KOPT-K1 (cell line): ENCODE results near the gene FEN1.

Source experiments
- H3K27ac ChIP-seq: fragments of 200-600 bp; sonication (generic); 2 replicates; pipeline ENCODE4 v1.5.1; 2016; ENCODE audit warnings: antibody characterized with exemption, mild to moderate bottlenecking, low read depth, low read length; ENCODE audit not compliant: poor library complexity, severe bottlenecking
- H3K36me3 ChIP-seq: fragments of 200-600 bp; sonication (generic); 2 replicates; pipeline ENCODE4 v1.5.1; 2017; ENCODE audit warnings: antibody characterized with exemption, mild to moderate bottlenecking, low read length, moderate library complexity; ENCODE audit not compliant: insufficient read depth
- H3K9me3 ChIP-seq: fragments of 200-600 bp; sonication (generic); 2 replicates; pipeline ENCODE4 v1.5.1; 2017; ENCODE audit warnings: antibody characterized with exemption, low read length, mild to moderate bottlenecking; ENCODE audit not compliant: insufficient read depth, poor library complexity, severe bottlenecking

Gene FEN1

DNA sequence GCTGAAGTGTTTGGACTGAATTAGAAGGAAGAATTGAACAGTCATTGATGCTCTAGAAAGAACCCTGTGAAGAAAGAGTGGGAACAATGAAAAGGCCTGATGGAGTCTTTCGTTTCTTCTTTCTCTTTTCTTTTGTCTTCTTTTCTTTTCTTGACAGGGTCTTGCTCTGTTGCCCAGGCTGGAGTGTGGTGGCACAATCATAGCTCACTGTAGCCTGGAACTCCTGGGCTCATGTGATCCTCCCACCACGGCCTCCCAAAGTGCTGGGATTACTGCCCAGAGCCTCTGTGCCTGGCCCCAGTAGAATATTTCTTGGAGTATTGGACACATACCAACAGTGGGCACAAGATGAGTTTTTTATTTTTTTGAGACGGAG is 1.1 kb downstream of the FEN1 start:
- Histone ChIP-seq H3K36me3 (peaks cover 64% of the 10 kb centered on the region), H3K27ac (peak overlapping the region; percentile 98)

DNA sequence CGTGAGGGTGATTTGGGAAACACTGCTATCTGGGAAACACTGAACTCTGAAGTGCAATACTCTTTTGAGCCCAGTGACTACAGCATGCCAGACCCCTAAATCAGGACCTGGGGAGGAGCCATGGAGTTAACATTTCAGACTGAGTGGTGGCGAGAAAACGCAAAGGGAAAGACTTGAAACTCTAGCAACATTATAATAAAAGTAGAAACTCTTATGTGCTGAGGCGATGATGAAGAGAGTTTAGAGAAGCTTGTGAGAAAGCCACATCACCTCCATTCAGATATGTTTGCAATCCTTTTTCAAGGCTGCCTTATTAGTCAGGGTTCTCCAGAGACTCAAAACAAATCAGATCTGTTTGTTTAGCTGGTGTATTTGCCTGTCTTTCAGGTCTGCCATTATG is 1.9 kb downstream of the FEN1 start:
- H3K36me3 ChIP-seq, result peaks cover 64% of the 10 kb centered on the region
- H3K9me3 ChIP-seq, result no peaks in the 10 kb centered on the region
- peak overlapping the region; percentile 22 for H3K27ac ChIP-seq

More for the DNA sequence above, 1.1 kb downstream of the FEN1 start:
- no peaks in the 10 kb centered on the region for H3K9me3 ChIP-seq

DNA sequence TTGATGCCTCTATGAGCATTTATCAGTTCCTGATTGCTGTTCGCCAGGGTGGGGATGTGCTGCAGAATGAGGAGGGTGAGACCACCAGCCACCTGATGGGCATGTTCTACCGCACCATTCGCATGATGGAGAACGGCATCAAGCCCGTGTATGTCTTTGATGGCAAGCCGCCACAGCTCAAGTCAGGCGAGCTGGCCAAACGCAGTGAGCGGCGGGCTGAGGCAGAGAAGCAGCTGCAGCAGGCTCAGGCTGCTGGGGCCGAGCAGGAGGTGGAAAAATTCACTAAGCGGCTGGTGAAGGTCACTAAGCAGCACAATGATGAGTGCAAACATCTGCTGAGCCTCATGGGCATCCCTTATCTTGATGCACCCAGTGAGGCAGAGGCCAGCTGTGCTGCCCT is 2.7 kb downstream of the FEN1 start:
- no peak overlapping the region for H3K27ac ChIP-seq
- H3K36me3 ChIP-seq, result peaks cover 64% of the 10 kb centered on the region

DNA sequence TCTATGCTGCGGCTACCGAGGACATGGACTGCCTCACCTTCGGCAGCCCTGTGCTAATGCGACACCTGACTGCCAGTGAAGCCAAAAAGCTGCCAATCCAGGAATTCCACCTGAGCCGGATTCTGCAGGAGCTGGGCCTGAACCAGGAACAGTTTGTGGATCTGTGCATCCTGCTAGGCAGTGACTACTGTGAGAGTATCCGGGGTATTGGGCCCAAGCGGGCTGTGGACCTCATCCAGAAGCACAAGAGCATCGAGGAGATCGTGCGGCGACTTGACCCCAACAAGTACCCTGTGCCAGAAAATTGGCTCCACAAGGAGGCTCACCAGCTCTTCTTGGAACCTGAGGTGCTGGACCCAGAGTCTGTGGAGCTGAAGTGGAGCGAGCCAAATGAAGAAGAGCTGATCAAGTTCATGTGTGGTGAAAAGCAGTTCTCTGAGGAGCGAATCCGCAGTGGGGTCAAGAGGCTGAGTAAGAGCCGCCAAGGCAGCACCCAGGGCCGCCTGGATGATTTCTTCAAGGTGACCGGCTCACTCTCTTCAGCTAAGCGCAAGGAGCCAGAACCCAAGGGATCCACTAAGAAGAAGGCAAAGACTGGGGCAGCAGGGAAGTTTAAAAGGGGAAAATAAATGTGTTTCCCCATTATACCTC is 3.3 kb downstream of the FEN1 start:
- no peaks in the 10 kb centered on the region for H3K9me3 ChIP-seq
- no peak overlapping the region for H3K27ac ChIP-seq
- H3K36me3 ChIP-seq, result peaks cover 67% of the 10 kb centered on the region

More for the DNA sequence above, 2.7 kb downstream of the FEN1 start:
- no peaks in the 10 kb centered on the region for H3K9me3 ChIP-seq

DNA sequence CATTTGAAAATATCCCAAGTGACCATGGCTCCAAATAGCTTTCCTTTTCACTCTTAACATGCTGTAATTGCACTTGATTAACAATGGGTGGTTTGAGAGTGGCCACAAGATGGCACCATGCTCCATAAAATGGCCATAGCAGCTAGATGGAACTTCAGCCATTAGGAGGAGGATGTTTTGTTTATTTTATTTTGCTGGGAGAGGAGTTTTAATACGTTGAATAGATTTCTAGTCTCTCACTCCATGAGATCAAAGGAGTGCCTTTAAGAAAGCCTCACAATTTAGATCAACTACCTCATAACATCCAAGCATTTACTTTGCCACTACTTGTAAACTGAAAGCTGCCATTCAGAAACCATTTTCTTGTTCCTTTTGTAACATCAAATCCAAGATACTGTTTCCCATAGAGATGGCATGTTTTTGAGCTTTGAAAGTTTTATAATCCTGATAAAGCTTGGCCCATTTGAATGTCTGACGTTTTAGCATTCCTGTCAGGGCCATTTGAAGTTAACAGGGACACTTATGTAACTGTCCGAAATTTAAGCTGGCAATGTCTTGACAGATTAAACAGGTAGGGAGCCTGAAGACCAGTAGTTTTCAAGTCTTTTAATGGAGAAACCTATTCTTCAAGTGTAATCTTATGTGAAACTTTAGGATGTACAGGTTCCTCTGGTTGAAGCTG is 4.7 kb downstream of the FEN1 start:
- Histone ChIP-seq H3K9me3 (no peaks in the 10 kb centered on the region), H3K27ac (no peak overlapping the region), H3K36me3 (peaks cover 81% of the 10 kb centered on the region)

DNA sequence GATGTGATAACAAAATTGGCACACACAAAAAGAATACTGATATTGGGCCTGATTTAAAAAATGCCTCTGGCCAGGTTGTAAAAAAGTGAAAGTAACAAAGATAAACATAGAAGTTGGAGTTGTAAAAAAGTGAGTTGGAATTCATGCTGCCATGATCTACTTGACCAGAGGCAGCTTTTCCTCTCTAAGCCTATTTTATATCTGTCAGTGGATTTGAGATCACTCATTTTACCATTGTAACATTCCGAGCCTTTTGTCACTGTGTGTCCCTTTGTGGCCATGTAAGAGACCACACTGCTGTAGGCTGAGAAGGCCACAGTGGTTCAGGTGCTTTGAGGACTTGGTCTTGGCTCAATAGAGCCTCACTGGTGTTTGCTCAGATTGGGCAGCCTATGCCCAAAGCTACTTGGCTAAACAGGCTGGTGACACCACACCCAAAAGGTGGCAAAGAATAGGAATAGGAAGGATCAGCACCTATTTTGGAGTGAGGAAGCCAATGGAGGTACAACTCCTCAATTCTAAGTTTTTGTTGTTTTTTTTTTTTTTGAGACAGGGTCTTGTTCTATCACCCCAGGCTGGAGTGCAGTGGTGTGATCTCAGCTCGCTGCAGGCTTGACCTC is 7.1 kb downstream of the FEN1 start:
- Histone ChIP-seq H3K27ac (no peak overlapping the region), H3K9me3 (no peaks in the 10 kb centered on the region), H3K36me3 (peaks cover 100% of the 10 kb centered on the region)

DNA sequence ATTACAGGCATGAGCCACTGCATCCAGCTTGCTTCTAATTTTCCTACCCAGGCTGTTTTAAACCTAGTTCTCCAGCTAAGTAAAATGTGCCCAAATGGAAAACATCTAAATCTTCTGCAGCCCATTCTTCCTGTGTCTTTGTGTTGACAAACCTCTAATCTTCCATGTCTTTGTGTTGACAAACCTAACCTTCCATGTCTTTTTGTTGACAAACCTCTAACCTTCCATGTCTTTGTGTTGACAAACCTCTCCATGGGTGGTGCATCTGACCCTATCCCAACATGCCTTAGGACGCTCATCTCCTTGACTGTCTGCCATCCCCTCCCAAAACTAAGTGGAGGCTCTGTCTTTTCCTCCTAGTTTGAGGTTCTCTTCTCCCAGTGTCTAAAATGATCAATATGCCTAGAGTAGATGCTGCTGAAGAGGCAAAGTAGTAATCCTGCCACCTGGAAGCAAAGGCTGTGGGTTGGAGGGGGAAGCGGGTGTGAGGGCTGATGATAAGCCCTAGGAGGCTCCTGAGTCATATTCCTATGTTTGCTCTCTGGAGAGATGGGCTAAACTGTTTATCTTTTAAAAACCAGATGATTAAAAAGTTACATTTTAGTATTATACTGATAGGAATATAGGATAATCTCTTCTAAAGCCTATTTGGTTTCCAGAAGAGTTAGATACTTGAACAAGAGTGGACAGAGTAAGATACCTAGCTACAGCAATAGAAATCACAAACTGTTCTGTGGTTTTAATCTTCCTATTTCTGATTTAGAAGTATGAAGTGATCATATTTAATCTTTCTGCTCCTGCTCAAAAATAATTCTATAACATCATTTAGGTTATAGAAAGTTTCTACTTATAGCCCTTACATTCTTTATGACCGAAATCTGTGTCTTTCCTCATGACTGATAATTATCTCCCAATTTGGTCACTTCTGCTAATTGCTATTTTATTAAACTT is 7.9 kb downstream of the FEN1 start:
- Histone ChIP-seq H3K27ac (no peak overlapping the region), H3K36me3 (peaks cover 100% of the 10 kb centered on the region), H3K9me3 (no peaks in the 10 kb centered on the region)

DNA sequence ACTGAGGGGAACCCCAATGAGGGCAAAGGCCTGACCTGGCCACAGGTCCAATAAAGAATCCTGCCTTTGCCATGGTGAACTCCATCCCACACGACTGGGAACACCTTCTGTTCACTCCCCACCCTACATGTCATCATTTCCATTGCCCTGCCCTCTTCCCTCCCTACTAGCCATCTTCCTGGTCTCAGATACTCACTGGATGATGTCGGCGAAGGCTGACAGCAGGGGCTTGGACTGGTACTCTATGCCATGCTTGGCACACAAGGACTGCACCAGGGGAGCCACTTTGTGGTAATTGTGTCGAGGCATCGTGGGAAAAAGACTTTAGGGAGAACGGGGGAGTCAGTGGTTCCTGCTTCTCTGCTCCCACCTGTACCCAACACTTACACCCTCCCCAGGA is 9.9 kb downstream of the FEN1 start:
- Histone ChIP-seq H3K9me3 (no peaks in the 10 kb centered on the region), H3K36me3 (peaks cover 100% of the 10 kb centered on the region), H3K27ac (no peak overlapping the region)

DNA sequence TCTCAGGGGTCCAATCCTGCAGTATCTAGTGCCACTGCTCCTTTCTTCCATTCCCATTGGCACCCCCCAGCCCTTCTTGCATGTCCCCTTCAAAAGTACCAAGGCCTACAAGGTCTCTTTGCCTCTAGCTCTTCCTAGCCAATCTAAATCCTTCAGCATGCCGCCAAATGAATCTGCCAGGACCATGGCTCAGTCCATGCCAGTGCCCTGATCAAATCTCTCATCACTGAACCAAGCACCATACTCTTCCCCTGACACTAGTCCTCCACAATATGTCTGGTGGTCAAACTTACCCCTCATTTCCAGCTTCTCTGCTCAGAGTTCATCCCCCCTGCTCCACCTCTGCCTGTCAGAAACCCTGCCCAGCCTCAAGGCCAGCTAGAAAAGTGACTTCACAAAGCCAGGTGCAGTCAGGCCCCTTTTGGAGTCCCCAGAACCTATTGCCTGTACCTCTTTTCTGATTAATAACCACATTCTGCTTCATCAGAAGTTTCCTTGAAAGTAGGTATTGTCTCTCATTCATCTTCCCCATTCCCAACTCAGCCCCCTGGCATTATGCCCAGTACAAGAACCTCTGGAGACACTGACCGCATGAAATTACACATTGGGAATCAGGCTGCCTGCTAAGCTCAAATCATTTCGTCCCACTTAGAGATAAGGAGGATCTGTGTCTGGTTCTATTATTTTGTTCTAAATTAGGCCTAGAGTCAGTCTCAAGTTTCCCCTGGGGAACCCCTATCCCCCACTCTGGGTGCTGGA is 11.4 kb downstream of the FEN1 start:
- no peaks in the 10 kb centered on the region for H3K9me3 ChIP-seq
- peaks cover 100% of the 10 kb centered on the region for H3K36me3 ChIP-seq
- H3K27ac ChIP-seq, result no peak overlapping the region

DNA sequence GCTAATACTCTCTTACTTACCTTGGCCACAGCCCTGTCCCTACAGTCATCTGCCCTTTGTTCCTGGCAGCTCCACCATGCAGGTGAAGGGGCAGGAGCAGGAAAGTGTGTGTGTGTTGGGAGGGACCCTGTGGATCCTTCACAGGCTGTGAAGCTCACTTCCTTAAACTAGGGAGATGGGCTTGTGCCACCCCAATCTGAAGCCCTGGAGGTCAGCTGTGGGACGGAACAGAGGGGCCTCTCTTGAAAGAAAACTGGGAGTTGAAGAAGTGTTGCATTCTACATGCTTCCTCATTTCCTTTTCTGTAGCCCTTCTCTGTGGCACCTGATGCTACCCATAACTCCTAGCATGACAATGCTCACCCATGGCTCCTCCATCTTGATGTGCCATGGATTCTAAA is 12.4 kb downstream of the FEN1 start:
- H3K9me3 ChIP-seq, result no peaks in the 10 kb centered on the region
- no peak overlapping the region for H3K27ac ChIP-seq
- H3K36me3 ChIP-seq, result peaks cover 100% of the 10 kb centered on the region

DNA sequence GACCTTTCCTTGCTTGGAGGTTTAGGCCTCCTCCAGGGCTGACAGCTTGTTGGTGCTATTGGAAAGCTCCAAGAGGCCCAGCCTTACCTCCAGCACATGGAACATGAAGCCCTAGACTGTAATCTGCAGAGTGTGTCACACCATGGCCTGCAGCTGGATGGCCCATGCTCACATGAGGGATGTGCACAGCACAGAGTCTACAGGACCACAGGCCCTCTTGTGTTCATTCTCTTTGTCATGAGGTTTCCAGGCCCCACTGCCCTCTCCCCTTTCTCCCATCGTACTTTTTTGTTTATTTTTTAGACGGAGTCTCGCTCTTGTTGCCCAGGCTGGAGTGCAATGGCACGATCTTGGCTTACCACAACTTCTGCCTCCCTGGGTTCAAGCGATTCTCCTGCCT is 14.1 kb downstream of the FEN1 start:
- Histone ChIP-seq H3K9me3 (no peaks in the 10 kb centered on the region), H3K36me3 (peaks cover 100% of the 10 kb centered on the region), H3K27ac (no peak overlapping the region)

DNA sequence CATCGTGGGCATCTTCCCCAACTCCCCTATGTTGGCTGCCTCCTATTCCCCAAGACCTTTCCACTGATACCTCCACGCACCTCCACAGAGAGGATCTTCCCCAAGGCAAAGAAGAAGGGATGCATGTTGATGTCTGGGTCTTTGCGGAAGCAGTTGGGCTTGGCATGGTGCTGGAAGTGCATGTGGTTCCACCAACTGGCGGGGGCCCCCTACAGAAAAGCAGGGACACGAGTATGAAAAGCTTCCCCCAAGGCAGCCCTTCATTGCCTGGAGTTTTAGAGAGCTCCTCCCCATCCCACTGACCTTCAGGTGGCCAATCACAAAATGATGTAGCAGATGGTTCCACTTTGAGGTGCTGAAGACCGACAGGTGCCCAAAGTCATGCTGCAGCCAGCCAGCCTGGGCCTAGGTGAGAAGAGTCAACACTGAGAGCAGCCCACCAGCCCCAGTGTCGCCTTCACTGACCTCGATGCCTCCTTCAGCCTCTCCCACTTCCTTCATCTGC is 18.0 kb downstream of the FEN1 start:
- Histone ChIP-seq H3K9me3 (no peaks in the 10 kb centered on the region), H3K36me3 (peaks cover 86% of the 10 kb centered on the region), H3K27ac (no peak overlapping the region)

DNA sequence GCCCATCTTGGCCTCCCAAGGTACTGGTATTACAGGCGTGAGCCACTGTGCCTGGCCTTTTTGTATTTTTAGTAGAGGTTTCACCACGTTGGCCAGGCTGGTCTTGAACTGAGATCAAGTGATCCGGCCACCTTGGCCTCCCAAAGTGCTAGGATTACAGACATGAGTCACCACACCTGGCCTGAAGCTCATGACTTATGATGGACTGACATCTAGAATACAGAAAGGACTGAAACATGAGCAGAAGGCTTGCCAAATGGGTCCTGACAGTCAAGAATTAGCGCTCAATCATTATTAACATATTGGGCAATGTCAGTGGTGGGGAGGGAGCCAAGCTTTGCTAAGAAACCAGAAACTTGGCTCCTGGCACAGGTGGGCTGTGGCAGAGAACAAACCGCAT is 19.1 kb downstream of the FEN1 start:
- Histone ChIP-seq H3K27ac (no peak overlapping the region), H3K9me3 (no peaks in the 10 kb centered on the region), H3K36me3 (peaks cover 75% of the 10 kb centered on the region)

DNA sequence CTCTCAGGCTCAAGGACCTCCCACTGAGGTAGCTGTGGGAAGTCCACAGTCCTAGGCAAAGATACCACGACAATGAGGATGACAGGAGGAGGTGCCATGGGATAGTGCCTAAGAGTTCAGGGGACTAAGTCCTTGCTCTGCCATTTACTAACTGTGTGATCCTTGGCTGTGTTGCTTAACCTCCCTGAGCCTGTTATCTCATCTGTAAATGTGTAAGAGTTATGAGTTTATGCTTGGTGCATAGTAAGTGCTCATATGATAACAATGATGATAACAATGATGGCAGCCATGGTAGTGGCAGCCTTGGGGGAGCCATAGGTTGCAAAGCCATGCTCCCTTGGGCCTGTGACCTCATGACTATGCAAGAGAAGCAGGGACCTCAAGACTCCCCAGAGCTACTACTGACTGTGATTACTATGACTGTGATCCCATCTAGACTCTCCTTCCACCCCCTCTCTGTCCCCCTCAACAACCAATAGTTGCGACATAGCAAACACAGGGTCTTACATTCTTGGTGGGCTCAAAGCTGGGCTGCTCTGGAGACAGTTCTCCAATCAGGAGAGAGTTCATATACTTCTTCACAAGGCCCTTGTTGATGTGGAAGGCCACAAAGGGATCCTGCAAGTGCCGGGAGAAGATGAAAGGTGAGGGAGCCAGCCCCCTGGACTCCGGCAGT is 20.2 kb downstream of the FEN1 start:
- H3K9me3 ChIP-seq, result no peaks in the 10 kb centered on the region
- H3K36me3 ChIP-seq, result peaks cover 65% of the 10 kb centered on the region
- H3K27ac ChIP-seq, result no peak overlapping the region
